Limb (tissue), 2 donors: ENCODE results near the gene CD180.

Experiments
- DNase-seq, 2 donors: peaks; one replicate each; pipeline ENCODE4 v3.0.0-alpha.2; 2016; ENCODE audit errors: extremely low spot score in 2 of 2

CD180 gene

GRCh38 chr5:67196537-67197059 is at the start of gene CD180:
TSS of gene CD180 (minus strand) at chr5:67196799. CDS start at chr5:67196641, 158 bp downstream.
- DNase-seq = no peak

GRCh38 chr5:67246108-67246507 is 49.5 kb upstream of the CD180 start:
- peak in 1 of 2 donors; percentile 91 for DNase-seq

GRCh38 chr5:67245259-67245846 is 48.8 kb upstream of the CD180 start:
- DNase-seq = no peak

GRCh38 chr5:67244345-67244793 is 47.8 kb upstream of the CD180 start:
- no peak for DNase-seq

- DNase-seq = no peak
These were observed 47.3 kb upstream of the CD180 start for GRCh38 chr5:67243944-67244343.

- peak in 1 of 2 donors; percentile 25 for DNase-seq
These were observed 46.8 kb upstream of the CD180 start for GRCh38 chr5:67243349-67243748.

GRCh38 chr5:67241326-67241725 is 44.7 kb upstream of the CD180 start:
- DNase-seq = no peak

GRCh38 chr5:67240846-67241245 is 44.2 kb upstream of the CD180 start:
- DNase-seq = no peak

- DNase-seq = no peak
These were observed 43.5 kb upstream of the CD180 start for GRCh38 chr5:67240065-67240464.

GRCh38 chr5:67238191-67238590 is 41.6 kb upstream of the CD180 start:
- DNase-seq = no peak

- no peak for DNase-seq
These were observed 39.0 kb upstream of the CD180 start for GRCh38 chr5:67235399-67236110.

- DNase-seq = peak; percentile 46 to 50
These were observed 38.1 kb upstream of the CD180 start for GRCh38 chr5:67234671-67235176.

- no peak for DNase-seq
These were observed 36.5 kb upstream of the CD180 start for GRCh38 chr5:67233075-67233474.

- DNase-seq = no peak
These were observed 26.6 kb upstream of the CD180 start for GRCh38 chr5:67223211-67223610.

GRCh38 chr5:67222243-67223025 is 25.8 kb upstream of the CD180 start:
- DNase-seq = no peak

GRCh38 chr5:67221487-67222242 is 25.1 kb upstream of the CD180 start:
- no peak for DNase-seq

- no peak for DNase-seq
These were observed 20.0 kb upstream of the CD180 start for GRCh38 chr5:67216564-67216963.

GRCh38 chr5:67215519-67216471 is 19.2 kb upstream of the CD180 start:
- DNase-seq = no peak

GRCh38 chr5:67214707-67215447 is 18.3 kb upstream of the CD180 start:
- DNase-seq = no peak
